GM19043 (cell line): ENCODE results near the gene UBE4B.
"Not testable (repeated sequence)": the region's sequence is repeated elsewhere in the genome, so short reads cannot be mapped to it uniquely, and the experiment has no call there.

Source experiments
- ATAC-seq: cut with Tn5 transposase; IDR thresholded peaks from one replicate; pipeline ENCODE4 v1.9.1; 2021; ENCODE audit warnings: low read depth; ENCODE audit not compliant: unreplicated experiment

The UBE4B gene

GRCh38 chr1:10032590-10033358 is at the start of gene UBE4B:
Gene UBE4B, plus strand, starts transcription at chr1:10032958. Its CDS starts 713 bp downstream, at chr1:10033671.
- ATAC-seq = peak; percentile 96

GRCh38 chr1:9984253-9984652 is 48.5 kb upstream of the UBE4B start:
- ATAC-seq = no peak

GRCh38 chr1:9985001-9985400 is 47.8 kb upstream of the UBE4B start:
- ATAC-seq = no peak

- no peak for ATAC-seq
Measured at GRCh38 chr1:9989773-9990172, 43.0 kb upstream of the UBE4B start.

GRCh38 chr1:9990944-9991343 is 41.8 kb upstream of the UBE4B start:
- no peak for ATAC-seq

- ATAC-seq = no peak
Measured at GRCh38 chr1:9992910-9993309, 39.8 kb upstream of the UBE4B start.

GRCh38 chr1:9993561-9994075 is 39.1 kb upstream of the UBE4B start:
- no peak for ATAC-seq

GRCh38 chr1:9996624-9997582 is 35.9 kb upstream of the UBE4B start, which contains the start of gene RBP7:
Gene RBP7, plus strand, starts transcription at chr1:9997228. Its CDS starts 31 bp downstream, at chr1:9997259.
- ATAC-seq = no peak

- ATAC-seq = no peak
Measured at GRCh38 chr1:10001016-10001665, 31.6 kb upstream of the UBE4B start.

- ATAC-seq = not testable (repeated sequence)
Measured at GRCh38 chr1:10005248-10005647, 27.5 kb upstream of the UBE4B start.

- no peak for ATAC-seq
Measured at GRCh38 chr1:10007169-10007568, 25.6 kb upstream of the UBE4B start.

- no peak for ATAC-seq
Measured at GRCh38 chr1:10014016-10014415, 18.7 kb upstream of the UBE4B start.

GRCh38 chr1:10019561-10019960 is 13.2 kb upstream of the UBE4B start:
- ATAC-seq = no peak

- no peak for ATAC-seq
Measured at GRCh38 chr1:10020086-10020485, 12.7 kb upstream of the UBE4B start.

- not testable (repeated sequence) for ATAC-seq
Measured at GRCh38 chr1:10020678-10021077, 12.1 kb upstream of the UBE4B start.

GRCh38 chr1:10021992-10022391 is 10.8 kb upstream of the UBE4B start:
- ATAC-seq = not testable (repeated sequence)

GRCh38 chr1:10022656-10023055 is 10.1 kb upstream of the UBE4B start:
- no peak for ATAC-seq

- ATAC-seq = no peak
Measured at GRCh38 chr1:10025354-10025753, 7.4 kb upstream of the UBE4B start.

- ATAC-seq = no peak
Measured at GRCh38 chr1:10027027-10027426, 5.7 kb upstream of the UBE4B start.

- not testable (repeated sequence) for ATAC-seq
Measured at GRCh38 chr1:10028956-10029500, 3.7 kb upstream of the UBE4B start.
